Measurements from ENCODE around the gene SACM1L.

- TF ChIP-seq, protein P1, sequence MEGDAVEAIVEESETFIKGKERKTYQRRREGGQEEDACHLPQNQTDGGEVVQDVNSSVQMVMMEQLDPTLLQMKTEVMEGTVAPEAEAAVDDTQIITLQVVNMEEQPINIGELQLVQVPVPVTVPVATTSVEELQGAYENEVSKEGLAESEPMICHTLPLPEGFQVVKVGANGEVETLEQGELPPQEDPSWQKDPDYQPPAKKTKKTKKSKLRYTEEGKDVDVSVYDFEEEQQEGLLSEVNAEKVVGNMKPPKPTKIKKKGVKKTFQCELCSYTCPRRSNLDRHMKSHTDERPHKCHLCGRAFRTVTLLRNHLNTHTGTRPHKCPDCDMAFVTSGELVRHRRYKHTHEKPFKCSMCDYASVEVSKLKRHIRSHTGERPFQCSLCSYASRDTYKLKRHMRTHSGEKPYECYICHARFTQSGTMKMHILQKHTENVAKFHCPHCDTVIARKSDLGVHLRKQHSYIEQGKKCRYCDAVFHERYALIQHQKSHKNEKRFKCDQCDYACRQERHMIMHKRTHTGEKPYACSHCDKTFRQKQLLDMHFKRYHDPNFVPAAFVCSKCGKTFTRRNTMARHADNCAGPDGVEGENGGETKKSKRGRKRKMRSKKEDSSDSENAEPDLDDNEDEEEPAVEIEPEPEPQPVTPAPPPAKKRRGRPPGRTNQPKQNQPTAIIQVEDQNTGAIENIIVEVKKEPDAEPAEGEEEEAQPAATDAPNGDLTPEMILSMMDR (conservative IDR thresholded peaks at IDR 0.05 in 1 of 2, IDR thresholded peaks at IDR 0.05 in 1 of 2; ENCODE audit: extremely low read depth in 1 of 2, insufficient read depth in 1 of 2, low read depth in 1 of 2, low read length in 2 of 2), result no peak
- no peak for TF ChIP-seq EZH2 (IDR thresholded peaks at IDR 0.05; ENCODE audit: borderline replicate concordance, low read length)
Measured at GRCh38 chr3:45736707-45737106, 47.5 kb downstream of the SACM1L start.

Measured in mammary epithelial cell (primary cell).